Nephron (organoid): ENCODE measurements around the gene RPS6KA4.

Experiments
- H3K27ac Mint-ChIP-seq, 3 experiments: 2 replicates each; pipeline ENCODE4 v1.8.0; 2020; ENCODE audit warnings: mixed read lengths in 3 of 3, mild to moderate bottlenecking in 2 of 3, moderate library complexity in 1 of 3
- H3K27me3 Mint-ChIP-seq: 2 replicates; pipeline ENCODE4 v1.8.0; 2021; ENCODE audit warnings: low read depth, mild to moderate bottlenecking, moderate library complexity, mixed read lengths
- H3K36me3 Mint-ChIP-seq: 2 replicates; pipeline ENCODE4 v1.8.0; 2020; ENCODE audit warnings: low read depth, mixed read lengths
- H3K4me1 Mint-ChIP-seq: 2 replicates; pipeline ENCODE4 v1.8.0; 2020; ENCODE audit warnings: mixed read lengths
- H3K4me3 Mint-ChIP-seq, 3 experiments: 2 replicates each; pipeline ENCODE4 v1.8.0; 2020; ENCODE audit warnings: mild to moderate bottlenecking in 3 of 3, mixed read lengths in 3 of 3, moderate library complexity in 2 of 3
- H3K9me3 Mint-ChIP-seq: 2 replicates; pipeline ENCODE4 v1.8.0; 2020; ENCODE audit warnings: mixed read lengths
- CTCF ChIP-seq, 3 experiments: fragments of 200-600 bp; sonication (generic); IDR thresholded peaks; one replicate each; pipeline ENCODE4 v1.5.0; 2021; ENCODE audit warnings: antibody characterized with exemption in 3 of 3; ENCODE audit not compliant: unreplicated experiment in 3 of 3

The RPS6KA4 gene

DNA sequence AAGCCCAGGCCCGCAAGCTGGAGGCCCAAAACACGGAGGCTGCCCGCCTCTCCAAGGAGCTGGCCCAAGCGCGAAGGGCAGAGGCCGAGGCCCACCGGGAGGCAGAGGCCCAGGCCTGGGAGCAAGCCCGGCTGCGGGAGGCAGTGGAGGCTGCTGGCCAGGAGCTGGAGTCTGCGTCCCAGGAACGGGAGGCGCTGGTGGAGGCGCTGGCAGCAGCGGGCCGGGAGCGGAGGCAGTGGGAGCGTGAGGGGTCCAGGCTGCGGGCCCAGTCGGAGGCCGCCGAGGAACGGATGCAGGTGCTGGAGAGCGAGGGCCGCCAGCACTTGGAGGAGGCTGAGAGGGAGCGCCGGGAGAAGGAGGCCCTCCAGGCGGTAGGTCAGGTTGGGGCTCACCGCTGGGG, 14.2 kb upstream of the RPS6KA4 start:
- Mint-ChIP-seq H3K27ac (no peak overlapping the region), H3K36me3 (no peaks in the 10 kb centered on the region), H3K4me1 (peaks cover 12% of the 10 kb centered on the region), H3K4me3 (no peak overlapping the region), H3K27me3 (peaks cover 10% of the 10 kb centered on the region), H3K9me3 (no peaks in the 10 kb centered on the region)
- TF ChIP-seq CTCF (IDR thresholded peaks at IDR 0.05; ENCODE audit: unreplicated experiment in 3 of 3), result no peak

DNA sequence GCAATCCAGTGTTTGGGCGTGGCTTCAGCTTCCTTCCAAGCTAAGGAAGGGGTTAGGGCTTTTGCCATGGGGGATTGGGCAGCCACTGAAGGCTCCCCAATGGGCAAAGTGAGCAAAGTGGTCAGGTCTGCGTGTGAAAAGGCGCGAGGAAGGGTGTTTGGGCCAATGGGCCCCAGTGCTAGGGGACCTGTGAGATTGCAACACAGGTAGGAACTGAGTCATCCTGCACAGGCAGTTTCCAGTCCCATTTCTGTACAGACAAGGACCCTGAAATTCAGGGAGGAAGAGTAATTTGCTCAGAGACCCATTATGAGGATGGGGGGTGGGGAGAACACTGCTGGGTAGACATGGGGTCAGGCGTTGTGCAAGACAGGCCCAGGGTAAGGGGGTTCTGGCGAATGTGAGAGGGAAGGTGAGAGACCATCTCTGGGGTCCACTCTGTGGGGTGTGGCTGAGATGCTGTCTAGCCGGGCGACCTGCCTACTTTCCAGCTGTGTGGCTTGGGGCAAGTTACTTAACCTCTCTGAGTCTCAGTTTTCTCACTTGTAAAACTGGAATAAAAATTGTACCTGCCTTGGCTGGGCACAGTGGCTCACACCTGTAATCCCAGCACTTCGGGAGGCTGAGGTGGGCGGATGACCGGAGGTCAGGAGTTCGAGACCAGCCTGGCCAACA, 11.6 kb upstream of the RPS6KA4 start:
- Mint-ChIP-seq H3K9me3 (no peaks in the 10 kb centered on the region), H3K27ac (no peak overlapping the region), H3K4me1 (peaks cover 5% of the 10 kb centered on the region), H3K27me3 (peaks cover 8% of the 10 kb centered on the region), H3K4me3 (no peak overlapping the region), H3K36me3 (no peaks in the 10 kb centered on the region)
- no peak for TF ChIP-seq CTCF (IDR thresholded peaks at IDR 0.05; ENCODE audit: unreplicated experiment in 3 of 3)

DNA sequence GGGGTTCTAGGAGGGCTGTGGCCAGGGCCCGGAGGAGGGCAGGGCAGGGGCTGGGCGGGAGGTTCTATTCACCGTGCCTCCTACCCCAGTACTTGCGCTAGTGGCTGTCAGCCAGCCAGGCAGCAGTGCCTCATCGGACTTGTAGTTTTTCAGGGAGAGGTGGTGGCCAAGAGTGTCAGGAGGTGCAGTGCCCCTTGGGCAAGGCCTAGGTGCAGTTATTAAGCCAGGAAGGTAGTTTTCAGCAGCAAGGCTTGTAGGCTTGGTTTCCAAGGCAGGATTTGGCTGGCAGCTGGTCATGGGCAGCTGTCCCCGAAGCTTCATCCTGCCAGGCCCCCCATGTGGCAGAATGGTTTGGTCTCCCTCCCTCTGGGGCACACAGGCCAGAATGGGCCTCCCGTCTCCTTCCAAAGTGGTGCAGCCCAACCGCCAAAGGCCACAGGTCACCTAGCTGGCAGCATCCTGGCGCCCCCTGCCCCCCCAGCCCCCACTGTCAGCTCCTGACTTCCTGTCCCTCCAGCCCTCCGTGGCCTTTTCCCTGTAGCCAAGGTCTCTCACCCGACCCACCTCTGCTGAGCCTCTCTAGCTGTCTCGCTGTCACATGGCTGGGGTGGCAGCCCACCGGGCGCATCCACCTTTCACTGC, 10.5 kb upstream of the RPS6KA4 start:
- H3K9me3 Mint-ChIP-seq, result no peaks in the 10 kb centered on the region
- no peak for TF ChIP-seq CTCF (IDR thresholded peaks at IDR 0.05; ENCODE audit: unreplicated experiment in 3 of 3)
- peaks cover 5% of the 10 kb centered on the region for H3K4me1 Mint-ChIP-seq
- H3K36me3 Mint-ChIP-seq, result no peaks in the 10 kb centered on the region
- peaks cover 8% of the 10 kb centered on the region for H3K27me3 Mint-ChIP-seq
- no peak overlapping the region for H3K27ac Mint-ChIP-seq
- H3K4me3 Mint-ChIP-seq, result peak overlapping the region in 1 of 3 experiments; percentile 32

DNA sequence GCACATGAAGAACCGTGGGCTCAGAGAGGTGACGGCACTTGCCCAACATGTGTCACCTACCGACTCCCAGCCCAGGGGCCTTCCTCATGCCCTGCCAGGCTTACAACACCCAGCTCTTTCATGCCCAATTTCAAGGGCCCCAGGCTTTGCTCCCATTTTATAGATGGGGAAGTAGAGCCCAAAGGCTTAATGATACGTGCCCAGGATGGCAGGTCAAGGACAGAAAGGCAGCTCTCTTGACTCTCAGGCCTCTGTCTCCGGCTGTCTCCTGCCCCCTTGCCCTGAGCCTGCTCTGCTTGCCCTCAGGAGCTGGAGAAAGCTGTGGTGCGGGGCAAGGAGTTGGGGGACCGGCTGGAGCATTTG, 10.0 kb upstream of the RPS6KA4 start:
- TF ChIP-seq CTCF (IDR thresholded peaks at IDR 0.05; ENCODE audit: unreplicated experiment in 3 of 3), result no peak
- H3K36me3 Mint-ChIP-seq, result no peaks in the 10 kb centered on the region

GRCh38 chr11:64349404-64349803, 9.6 kb upstream of the RPS6KA4 start:
- peaks cover 5% of the 10 kb centered on the region for H3K4me1 Mint-ChIP-seq
- no peaks in the 10 kb centered on the region for H3K9me3 Mint-ChIP-seq
- H3K27me3 Mint-ChIP-seq, result peaks cover 8% of the 10 kb centered on the region
- no peak overlapping the region for H3K27ac Mint-ChIP-seq
- H3K36me3 Mint-ChIP-seq, result no peaks in the 10 kb centered on the region
- no peak overlapping the region for H3K4me3 Mint-ChIP-seq
- TF ChIP-seq CTCF (IDR thresholded peaks at IDR 0.05; ENCODE audit: unreplicated experiment in 3 of 3), result no peak

More for the DNA sequence above, 10.0 kb upstream of the RPS6KA4 start:
- Mint-ChIP-seq H3K27me3 (peaks cover 8% of the 10 kb centered on the region), H3K9me3 (no peaks in the 10 kb centered on the region), H3K4me1 (peaks cover 5% of the 10 kb centered on the region), H3K27ac (no peak overlapping the region), H3K4me3 (no peak overlapping the region)

DNA sequence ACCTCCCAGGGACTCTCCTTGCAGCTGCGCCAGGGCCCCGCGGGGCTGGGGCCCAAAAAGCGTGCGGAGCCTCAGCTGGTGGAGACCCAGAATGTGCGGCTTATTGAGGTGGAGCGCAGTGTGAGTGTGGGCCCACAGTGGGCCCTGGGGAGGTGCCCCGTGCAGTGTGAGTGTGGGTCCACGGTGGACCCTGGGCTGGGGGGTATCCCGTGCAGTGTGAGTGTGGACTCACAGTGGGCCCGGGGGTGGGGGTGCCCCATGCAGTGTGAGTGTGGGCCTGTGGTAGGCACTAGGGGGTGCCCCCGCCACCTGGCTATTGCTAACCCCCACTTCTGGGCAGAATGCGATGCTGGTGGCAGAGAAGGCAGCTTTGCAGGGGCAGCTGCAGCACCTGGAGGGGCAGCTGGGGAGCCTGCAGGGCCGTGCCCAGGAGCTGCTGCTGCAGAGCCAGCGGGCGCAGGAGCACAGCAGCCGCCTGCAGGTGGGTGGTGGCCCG, 7.8 kb upstream of the RPS6KA4 start:
- TF ChIP-seq CTCF (IDR thresholded peaks at IDR 0.05; ENCODE audit: unreplicated experiment in 3 of 3), result no peak
- Mint-ChIP-seq H3K36me3 (no peaks in the 10 kb centered on the region), H3K4me1 (peaks cover 5% of the 10 kb centered on the region), H3K4me3 (peak overlapping the region in 1 of 3 experiments; percentile 13), H3K27me3 (peaks cover 8% of the 10 kb centered on the region), H3K9me3 (no peaks in the 10 kb centered on the region), H3K27ac (no peak overlapping the region)
